Measurements from ENCODE around the gene RFT1.

Gene RFT1

DNA sequence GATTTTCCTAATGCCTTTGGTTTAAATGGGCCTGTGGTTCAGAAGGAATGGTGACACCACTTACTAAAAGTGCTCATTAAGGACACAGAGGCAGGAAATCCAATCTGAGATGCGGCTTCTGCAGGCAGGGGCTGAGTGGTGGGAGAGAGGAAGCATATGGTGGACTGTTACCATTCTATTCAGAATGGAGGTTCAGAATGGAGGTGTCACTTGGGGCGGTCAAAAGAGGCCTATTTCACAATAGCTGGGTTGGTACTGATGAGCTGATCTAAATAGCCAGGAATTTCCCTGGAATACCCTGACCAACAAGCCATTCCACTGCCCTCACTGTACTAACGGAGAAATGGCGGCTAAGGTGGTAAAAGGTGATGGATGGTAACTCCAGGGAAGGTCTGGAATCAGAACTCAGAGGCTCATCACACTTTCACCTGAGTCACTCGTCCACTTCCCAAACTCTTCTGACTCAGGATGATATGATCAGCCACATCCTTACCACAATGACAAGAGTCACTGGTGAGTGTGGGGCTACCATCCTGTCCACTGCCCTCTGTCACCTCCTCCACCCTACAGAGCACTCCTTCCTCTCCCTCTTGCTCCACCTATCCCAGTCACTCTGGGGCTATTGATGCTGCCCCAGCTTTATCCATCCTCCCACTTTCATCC is 15.7 kb downstream of the RFT1 start:
- DNase-seq (ENCODE audit: extremely low read depth, low read depth) = no peak
- TF ChIP-seq, protein P1, sequence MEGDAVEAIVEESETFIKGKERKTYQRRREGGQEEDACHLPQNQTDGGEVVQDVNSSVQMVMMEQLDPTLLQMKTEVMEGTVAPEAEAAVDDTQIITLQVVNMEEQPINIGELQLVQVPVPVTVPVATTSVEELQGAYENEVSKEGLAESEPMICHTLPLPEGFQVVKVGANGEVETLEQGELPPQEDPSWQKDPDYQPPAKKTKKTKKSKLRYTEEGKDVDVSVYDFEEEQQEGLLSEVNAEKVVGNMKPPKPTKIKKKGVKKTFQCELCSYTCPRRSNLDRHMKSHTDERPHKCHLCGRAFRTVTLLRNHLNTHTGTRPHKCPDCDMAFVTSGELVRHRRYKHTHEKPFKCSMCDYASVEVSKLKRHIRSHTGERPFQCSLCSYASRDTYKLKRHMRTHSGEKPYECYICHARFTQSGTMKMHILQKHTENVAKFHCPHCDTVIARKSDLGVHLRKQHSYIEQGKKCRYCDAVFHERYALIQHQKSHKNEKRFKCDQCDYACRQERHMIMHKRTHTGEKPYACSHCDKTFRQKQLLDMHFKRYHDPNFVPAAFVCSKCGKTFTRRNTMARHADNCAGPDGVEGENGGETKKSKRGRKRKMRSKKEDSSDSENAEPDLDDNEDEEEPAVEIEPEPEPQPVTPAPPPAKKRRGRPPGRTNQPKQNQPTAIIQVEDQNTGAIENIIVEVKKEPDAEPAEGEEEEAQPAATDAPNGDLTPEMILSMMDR (IDR thresholded peaks at IDR 0.05; ENCODE audit: low read depth, low read length) = no peak

DNA sequence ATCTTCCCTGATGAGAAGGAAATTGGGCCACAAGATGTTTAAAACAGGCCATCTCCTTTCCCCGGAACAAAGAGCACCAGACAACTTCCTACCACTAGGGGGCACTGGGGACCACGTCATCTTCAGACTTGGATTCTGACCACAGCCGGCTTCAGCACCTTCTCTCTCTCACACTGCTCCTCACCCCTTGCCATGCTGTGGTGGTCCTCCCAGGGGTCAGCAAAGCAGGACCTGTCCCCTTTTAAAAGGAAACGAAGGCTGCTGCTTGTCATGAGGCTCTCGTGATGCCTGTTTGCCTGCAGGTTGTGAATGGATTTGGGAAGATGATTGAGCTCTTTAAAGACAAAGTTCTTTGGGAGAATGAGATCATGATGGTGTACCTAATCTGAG is 16.2 kb downstream of the RFT1 start:
- TF ChIP-seq, protein P1 (IDR thresholded peaks at IDR 0.05; ENCODE audit: low read depth, low read length) = peak; percentile 95
- DNase-seq (ENCODE audit: extremely low read depth, low read depth) = peak; percentile 40

DNA sequence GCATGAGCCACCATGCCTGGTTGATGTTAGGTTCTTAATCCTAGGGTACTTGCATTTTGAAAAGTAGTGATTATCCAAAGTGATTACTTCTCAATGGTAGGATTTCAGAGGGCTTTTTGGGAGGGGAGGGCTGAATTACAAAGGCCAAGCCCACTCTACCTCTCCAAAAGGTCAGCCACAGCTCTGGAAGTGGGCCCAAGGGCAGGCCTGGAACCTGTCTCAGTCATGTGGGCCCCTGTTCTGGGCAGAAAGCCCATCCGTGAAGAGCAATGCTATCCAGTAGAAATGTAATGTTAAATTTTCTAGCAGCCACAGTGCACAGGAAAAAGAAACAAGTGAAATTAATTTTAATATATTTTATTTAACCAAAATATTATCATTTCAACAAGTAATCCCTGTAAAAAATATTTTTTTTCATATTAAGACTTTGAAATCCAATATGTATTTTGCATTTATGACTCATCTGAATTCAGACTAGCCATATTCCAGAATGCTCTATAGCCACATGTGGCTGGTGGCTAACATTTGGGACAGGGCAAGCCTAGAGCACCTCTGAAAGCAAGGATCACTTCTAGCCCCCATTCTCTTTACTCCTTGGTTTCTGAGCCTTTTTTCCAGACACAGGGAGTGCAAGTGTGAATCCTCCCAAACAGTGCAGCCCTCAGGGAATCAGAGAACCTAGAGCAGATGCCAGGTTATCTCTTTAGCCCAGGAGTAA is 16.8 kb downstream of the RFT1 start:
- TF ChIP-seq, protein P1 (IDR thresholded peaks at IDR 0.05; ENCODE audit: low read depth, low read length) = no peak

DNA sequence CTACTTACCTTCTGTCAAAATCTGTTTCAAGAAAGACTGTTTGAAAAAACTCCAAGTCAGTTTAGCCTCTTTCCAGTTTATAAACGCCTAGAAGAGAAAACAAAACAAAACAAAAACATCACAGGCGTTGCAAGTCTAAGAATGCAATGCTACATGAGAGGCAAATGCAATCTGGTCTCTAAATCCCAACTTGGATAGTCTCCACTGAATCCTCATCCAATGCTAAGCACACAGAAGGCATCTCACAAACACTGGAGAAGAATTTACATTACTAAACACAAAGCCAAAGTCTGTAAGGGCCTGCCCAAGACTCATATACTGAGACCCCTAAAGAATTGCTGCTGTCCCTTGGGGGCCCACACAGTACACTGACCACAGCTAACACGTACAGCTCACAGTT is 18.4 kb downstream of the RFT1 start:
- no peak for DNase-seq (ENCODE audit: extremely low read depth, low read depth)
- TF ChIP-seq, protein P1 (IDR thresholded peaks at IDR 0.05; ENCODE audit: low read depth, low read length) = no peak

More for the DNA sequence above, 16.8 kb downstream of the RFT1 start:
- no peak for DNase-seq (ENCODE audit: extremely low read depth, low read depth)

DNA sequence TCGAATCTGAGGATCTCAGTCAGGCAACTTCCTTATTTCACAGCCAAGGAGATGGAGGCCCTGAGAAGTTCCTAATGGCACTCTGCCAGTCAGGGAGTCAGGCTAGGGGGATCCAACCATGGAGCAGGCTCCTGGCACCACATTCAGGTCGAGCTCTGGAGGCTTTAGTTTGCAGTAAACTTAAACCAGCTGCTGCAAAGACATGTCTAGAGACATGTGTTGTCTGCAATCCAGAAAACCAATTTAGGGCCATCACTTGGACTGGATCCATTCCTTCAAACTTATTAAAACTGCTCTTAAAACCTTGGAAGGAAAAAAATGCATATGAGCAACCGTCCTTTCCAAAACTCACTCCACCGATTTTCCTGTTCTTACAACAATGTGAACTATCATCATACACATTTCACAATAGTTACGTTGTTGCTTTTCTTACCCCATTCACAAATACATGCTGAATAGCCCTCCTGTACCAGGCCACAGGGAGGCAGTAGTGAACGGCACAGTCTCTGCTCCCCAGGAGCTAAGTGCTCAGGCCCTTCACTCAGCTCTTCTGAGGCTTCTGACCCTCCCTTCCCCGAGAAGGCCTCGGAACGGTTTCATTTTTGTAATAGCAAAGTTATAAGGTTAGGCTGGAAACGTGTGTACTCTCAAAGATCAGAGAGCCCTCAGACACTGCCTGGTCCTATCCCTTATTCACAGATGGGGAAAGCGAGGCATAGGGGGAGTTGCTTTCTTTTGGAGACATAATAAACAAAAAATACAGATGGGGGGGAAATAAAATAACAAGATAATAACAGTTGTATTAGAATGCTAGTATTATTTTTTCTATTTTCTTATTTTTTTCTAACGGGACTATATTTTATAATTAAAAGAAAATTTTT is 20.1 kb downstream of the RFT1 start:
- TF ChIP-seq, protein P1 (IDR thresholded peaks at IDR 0.05; ENCODE audit: low read depth, low read length) = peak; percentile 87
- DNase-seq (ENCODE audit: extremely low read depth, low read depth) = peak; percentile 75

DNA sequence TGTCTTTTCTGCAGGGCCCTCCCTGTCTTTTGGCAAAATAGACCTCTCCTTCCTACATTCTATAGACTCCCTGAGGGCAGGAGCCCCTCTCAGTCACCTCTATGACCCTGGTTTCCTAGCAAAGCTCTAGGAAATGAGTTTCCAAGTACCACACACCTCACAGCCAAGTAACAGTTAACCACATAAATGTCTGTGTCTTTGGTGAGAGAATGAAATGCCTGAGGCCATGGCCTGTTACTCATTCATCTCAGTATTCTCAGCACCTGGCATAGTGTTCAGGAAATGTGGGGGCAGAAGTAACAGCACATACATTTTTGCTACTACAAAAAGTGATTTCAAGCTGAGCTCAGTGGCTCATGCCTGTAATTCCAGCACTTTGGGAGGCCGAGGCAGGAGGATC is 21.0 kb downstream of the RFT1 start:
- TF ChIP-seq, protein P1 (IDR thresholded peaks at IDR 0.05; ENCODE audit: low read depth, low read length) = no peak
- DNase-seq (ENCODE audit: extremely low read depth, low read depth) = peak; percentile 10
